ENCODE results near the gene CALR3.
"Not testable (repeated sequence)": the region's sequence is repeated elsewhere in the genome, so short reads cannot be mapped to it uniquely, and the experiment has no call there.

The CALR3 gene

GRCh38 chr19:16497042-16497441 lies 1.1 kb upstream of the CALR3 start:
- no peak for DNase-seq (ENCODE audit: low read depth, low spot score)

DNA sequence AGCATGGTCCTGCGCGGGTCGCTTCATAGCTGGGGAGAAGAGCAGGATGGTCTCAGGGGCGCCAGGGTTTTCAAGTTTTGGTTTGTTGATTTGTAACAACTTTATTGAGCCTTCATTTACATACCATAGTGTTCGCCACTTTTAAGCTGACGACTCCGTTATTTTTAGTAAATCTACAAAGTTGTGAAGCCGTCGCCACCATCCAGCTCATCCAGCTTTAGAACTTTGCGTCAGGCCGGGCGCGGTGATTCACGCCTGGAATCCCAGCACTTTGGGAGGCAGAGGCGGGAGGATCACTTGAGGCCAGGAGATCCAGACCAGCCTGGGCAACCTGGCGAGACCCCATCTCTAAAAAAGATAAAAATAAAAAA lies 631 bp upstream of the CALR3 start:
- no peak for DNase-seq (ENCODE audit: low read depth, low spot score)

DNA sequence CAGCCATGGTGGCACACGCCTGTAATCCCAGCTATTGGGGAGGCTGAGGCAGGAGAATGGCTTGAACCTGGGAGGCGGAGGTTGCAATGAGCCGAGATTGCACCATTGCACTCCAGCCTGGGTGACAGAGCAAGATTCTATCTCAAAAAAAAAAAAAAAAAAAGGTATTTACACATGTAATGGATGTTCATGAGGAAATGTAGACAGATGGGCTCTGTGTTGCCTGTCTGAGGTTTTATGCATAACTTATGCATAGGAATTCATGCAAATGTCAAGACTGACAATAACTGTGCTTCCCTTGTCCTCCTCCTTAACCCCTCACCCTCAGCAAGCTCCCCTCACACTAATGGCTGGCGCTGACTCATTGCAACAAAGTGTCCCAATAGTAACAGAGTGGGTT lies 9.5 kb downstream of the CALR3 start:
- not testable (repeated sequence) for DNase-seq (ENCODE audit: low read depth, low spot score)

- DNase-seq (ENCODE audit: low read depth, low spot score), result no peak
Measured at GRCh38 chr19:16482745-16483144, 13.2 kb downstream of the CALR3 start.

- DNase-seq (ENCODE audit: low read depth, low spot score), result no peak
Measured at GRCh38 chr19:16477311-16477710, 18.7 kb downstream of the CALR3 start.

DNA sequence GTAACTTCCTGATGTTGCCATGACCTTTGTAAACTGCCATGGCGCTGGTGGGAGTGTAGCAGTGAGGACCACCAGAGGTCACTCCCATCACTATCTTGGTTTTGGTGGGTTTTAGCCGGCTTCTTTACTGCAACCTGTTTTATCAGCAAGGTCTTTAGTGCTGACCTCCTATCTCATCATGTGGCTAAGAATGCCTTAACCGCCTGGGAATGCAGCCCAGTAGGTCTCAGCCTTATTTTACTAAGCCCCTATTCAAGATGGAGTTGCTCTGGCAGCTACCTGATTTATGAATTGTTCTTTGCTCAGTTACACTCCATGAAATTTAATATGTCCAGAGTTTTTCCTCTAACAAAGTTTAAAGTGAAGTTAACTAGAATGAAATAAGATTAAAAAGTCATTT lies 19.6 kb downstream of the CALR3 start:
- no peak for DNase-seq (ENCODE audit: low read depth, low spot score)

- DNase-seq (ENCODE audit: low read depth, low spot score), result no peak
Measured at GRCh38 chr19:16473875-16474392, 22.0 kb downstream of the CALR3 start.

DNA sequence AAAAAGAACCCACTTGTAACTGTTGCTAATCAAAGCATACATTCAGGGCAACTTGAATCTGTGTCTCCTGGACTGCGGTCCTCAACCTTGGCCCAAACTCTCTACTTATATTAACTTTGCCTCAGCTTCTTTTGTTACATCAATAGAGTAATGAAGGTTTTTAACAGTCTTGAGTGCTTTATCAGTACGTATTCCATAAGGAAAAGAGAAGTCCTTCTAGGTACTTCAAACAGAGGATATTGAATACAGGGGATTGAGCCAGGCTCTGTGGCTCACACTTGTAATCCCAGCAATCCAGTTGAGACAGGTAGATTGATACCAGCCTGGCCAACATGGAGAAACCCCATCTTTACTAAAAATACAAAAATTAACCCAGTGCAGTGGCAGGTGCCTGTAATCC lies 23.0 kb downstream of the CALR3 start:
- DNase-seq (ENCODE audit: low read depth, low spot score), result no peak

DNA sequence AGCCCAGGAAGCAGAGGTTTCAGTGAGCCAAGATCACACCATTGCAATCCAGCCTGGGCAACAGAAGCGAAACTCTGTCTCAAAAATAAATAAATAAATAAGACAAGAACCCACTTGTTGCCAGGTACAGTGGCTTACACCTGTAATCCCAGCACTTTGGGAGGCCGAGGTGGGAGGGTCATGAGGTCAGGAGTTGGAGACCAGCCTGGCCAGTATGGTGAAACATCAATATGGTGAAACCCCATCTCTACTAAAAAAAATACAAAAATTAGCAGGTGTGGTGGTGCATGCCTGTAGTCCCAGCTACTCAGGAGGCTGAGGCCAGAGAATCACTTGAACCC lies 23.4 kb downstream of the CALR3 start:
- DNase-seq (ENCODE audit: low read depth, low spot score), result not testable (repeated sequence)

- no peak for DNase-seq (ENCODE audit: low read depth, low spot score)
Measured at GRCh38 chr19:16470911-16471811, 24.8 kb downstream of the CALR3 start.

GRCh38 chr19:16470541-16470910 lies 25.4 kb downstream of the CALR3 start:
- no peak for DNase-seq (ENCODE audit: low read depth, low spot score)

DNA sequence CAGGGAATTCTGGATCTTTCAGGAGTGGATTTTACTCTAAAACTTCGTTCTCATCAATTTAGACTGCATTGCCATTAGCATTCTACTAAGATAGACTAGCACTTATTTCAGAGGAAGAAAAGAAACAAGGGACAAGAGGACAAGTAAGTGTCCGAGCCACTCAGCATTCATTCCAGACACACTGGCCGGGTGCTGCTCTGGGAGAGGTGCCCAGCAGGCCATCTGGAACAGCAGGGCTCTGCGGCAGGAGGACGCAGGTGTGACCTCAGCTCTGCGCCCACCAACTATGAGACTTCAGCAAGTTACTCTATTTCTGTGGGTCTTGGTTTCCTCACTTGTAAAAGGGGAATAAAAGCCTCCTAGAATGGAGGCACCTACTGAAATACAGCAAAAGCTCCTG lies 28.4 kb downstream of the CALR3 start:
- no peak for DNase-seq (ENCODE audit: low read depth, low spot score)

GRCh38 chr19:16466802-16467427 lies 29.1 kb downstream of the CALR3 start:
- not testable (repeated sequence) for DNase-seq (ENCODE audit: low read depth, low spot score)

GRCh38 chr19:16465239-16465638 lies 30.7 kb downstream of the CALR3 start:
- no peak for DNase-seq (ENCODE audit: low read depth, low spot score)

DNA sequence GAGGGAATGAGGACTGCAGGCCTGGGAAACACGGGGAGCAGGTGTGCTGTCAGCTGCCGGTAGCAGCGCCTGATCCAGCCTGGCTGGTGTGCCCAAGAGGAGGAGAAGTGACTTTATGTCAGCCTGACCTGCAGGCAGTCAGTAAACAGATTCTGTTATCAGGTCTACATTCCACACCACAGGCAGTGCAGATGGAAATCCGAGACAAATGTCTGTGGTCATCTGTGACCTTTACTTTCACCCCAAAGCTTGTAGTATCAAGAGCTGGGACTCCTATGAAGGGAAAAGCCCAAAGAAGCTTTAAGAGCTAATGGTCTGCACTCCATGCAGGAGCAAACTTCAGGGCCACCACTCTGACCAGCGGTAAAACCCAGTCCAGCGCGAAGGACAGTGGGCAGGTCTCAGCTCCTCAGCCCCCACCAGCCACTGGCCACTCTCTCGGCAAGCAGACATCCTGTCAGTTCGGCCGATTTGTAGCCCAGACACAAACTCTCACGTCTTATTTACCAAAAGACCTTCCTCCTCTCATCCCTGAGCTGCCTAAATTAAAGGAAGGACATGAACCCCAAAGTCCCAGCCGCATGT lies 31.9 kb downstream of the CALR3 start:
- DNase-seq (ENCODE audit: low read depth, low spot score), result no peak

- no peak for DNase-seq (ENCODE audit: low read depth, low spot score)
Measured at GRCh38 chr19:16463341-16463990, 32.5 kb downstream of the CALR3 start.

GRCh38 chr19:16462757-16463250 lies 33.2 kb downstream of the CALR3 start:
- DNase-seq (ENCODE audit: low read depth, low spot score), result no peak

DNA sequence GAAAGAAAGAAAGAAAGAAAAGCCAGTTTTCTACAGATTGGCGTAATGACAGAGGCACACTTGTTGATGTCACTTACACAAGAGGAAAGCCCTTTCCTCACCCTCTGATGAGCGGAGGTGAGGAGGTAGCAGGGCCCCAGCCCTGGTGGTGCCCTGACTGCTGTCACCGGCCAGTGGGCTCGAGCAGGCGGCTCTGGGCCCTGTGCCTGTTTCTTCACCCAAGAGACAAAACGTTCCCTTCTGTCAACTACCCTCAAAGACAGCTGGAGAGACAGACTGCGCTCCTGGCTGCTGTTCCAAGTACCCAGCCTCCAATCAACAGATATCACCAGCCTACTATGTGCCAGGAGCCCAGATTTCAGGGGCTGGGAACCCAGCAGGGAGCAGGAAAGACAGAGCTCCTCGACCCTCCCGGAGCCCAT lies 34.3 kb downstream of the CALR3 start:
- DNase-seq (ENCODE audit: low read depth, low spot score), result no peak

DNA sequence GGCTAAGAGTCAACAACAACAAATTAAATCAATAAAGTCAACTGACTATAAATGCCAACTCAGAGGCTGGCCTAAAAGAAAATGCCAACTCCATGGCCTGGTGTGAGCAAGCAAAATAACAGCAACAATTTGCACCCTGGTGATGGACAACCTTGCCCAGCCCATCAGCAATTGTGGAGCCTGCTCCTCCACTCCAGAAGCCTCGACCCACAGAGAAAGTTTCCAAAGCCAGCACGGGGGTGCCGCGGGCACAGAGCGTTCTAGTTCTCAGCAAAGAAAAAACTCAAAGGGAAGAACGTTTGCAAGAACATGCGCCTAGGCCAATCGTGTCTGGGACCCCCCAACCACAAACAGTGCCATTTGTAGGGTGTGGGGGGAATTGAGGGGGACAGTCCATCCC lies 35.5 kb downstream of the CALR3 start:
- no peak for DNase-seq (ENCODE audit: low read depth, low spot score)

- DNase-seq (ENCODE audit: low read depth, low spot score), result no peak
Measured at GRCh38 chr19:16459680-16460079, 36.3 kb downstream of the CALR3 start.

GRCh38 chr19:16458391-16459341 lies 37.3 kb downstream of the CALR3 start:
- DNase-seq (ENCODE audit: low read depth, low spot score), result no peak

All from brain pericyte (primary cell).